Fibroblast of skin of left biceps (primary cell): ENCODE data around the gene GAP43.

Experiments
- DNase-seq, 2 experiments: peaks; one replicate each; pipeline ENCODE4 v3.0.0-alpha.2; 2013; ENCODE audit warnings: low read depth in 2 of 2

GAP43 gene

GRCh38 chr3:115660646-115661337 is 37.5 kb downstream of the GAP43 start:
- DNase-seq: no peak

- no peak for DNase-seq
Observed at GRCh38 chr3:115662356-115662755, 39.0 kb downstream of the GAP43 start.

GRCh38 chr3:115663414-115663813 is 40.1 kb downstream of the GAP43 start:
- no peak for DNase-seq

DNA sequence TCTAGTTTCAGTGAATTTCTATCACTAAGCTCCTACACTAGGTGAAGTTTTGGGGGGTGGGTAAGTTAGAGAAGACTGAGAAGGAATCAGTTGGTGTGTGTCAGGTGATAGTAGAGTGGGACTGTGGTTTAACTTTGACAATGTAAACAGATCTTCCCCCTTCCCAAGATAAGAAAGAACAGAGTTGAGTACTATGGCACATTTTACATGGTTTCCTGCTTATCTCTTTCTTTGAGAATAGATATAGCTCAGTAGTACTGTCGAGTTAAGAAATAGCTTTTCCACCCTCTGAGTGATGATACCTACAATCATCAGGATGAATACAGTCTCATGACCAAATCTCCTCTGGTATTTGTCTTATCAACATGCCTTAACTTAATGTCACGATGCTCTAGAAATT is 42.8 kb downstream of the GAP43 start:
- DNase-seq: no peak

- no peak for DNase-seq
Observed at GRCh38 chr3:115666920-115667737, 43.8 kb downstream of the GAP43 start.

DNA sequence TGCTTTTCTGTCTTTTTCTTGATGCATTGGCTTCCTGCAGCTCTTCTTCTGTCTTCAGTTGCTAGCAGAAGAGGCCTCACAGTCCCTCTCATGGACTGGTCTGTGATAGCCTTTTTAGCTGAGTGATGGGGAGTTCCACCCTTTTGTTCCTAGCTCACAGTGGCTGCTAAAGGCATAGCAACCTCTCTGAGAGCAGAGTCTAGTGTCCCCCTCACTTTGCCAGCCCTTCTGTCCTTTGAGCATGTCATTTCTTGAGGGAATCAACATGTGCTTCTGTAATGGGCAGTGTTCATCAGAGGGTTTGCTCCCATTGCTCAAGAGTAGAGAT is 44.4 kb downstream of the GAP43 start:
- no peak for DNase-seq

GRCh38 chr3:115670911-115671310 is 47.6 kb downstream of the GAP43 start:
- no peak for DNase-seq

GRCh38 chr3:115671761-115672455 is 48.6 kb downstream of the GAP43 start:
- DNase-seq: no peak

DNA sequence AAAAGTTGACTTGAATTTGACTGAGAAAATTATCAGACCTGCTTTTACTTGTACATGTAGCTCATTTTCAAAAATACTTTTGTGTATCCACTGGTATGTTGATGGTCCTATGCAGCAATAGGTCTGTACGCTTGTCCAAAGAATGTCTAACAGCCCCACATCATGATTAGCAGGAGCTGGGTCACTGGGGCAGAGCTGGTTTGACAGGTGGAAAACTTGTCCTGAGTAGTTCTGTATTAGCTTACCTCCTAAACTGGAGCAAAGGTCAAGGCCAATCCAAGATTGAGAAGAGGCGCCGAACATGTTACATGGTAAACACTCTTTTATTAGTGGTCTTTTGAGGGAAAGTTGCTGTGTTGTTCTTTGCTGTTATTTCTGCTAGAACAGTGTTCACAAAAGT is 50.6 kb downstream of the GAP43 start:
- DNase-seq: no peak

GRCh38 chr3:115676336-115676735 is 53.0 kb downstream of the GAP43 start:
- DNase-seq: no peak

GRCh38 chr3:115680803-115681345 is 57.6 kb downstream of the GAP43 start:
- DNase-seq: no peak

DNA sequence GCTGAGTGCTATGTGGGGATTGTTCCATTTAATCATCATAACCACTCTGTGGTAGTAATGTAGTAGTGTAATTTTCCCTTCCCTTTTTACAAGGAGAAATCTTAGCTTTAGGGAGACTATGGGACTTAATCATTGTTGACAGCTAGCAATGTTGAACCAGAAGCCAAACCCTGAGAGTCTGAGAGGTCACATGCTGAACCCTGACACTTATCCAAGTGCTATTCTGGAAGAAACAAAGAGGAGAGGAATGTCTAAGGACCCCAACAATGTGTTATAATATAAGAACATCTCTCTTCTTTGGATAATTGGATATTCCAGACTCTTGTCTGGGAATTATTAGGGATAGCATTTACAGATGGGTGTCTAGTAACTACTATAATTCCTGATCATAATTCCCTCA is 58.4 kb downstream of the GAP43 start:
- DNase-seq: no peak

- no peak for DNase-seq
Observed at GRCh38 chr3:115683305-115683704, 60.0 kb downstream of the GAP43 start.

GRCh38 chr3:115683773-115684172 is 60.5 kb downstream of the GAP43 start:
- DNase-seq: no peak

DNA sequence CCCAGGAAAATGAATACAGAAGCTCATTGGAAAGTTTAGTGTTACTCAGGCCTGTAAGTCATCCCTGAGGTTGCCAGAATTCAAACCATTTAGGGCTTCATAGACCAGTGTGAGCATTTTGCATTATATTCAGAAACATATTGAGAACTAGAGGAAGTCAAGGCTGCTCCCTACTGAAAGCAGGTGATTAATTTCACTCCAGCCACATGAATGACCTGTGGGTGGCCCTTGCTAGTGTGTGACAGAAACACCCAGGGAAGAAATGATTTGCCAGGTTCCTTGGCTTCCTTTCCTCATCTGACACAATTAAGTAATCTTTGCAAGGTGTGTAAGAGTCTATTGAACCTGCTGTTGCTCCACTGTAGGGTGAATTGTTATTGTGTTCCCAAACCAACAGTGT is 61.8 kb downstream of the GAP43 start:
- no peak for DNase-seq

DNA sequence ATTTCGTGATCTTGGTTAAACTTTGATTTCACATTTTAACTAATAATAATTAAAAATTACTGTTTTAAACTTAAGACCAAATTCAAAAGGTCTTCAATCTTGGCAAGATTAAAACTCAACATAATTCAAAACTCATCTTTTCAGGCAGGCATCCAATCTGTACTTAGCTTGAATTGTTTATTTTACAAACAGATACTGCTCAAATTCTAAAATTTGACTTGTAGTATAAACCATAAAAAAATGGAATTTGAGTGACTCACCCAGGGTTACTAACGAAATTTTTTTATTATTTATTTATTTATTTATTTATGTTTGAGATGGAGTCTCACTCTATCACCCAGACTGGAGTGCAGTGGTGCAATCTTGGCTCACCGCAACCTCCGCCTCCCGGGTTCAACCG is 64.4 kb downstream of the GAP43 start:
- DNase-seq: no peak

DNA sequence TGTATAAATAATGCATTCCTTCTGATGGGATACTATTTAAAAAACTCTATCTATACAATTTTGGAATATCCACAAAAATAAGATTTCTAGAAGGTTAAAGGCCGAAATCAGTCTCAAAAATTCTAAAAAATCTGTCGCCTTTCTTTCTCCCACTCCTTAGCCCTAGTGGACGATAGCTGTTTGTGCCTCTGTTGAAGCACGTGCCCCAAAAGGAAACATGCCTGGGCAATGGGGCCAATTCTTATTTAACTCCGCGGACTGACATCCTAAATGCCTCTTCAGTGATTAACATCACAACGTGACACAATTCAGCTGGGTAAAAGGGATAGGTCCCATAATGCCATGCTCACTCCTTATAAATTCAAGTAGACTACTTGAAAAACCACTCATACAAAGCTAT is 65.1 kb downstream of the GAP43 start:
- DNase-seq: no peak

DNA sequence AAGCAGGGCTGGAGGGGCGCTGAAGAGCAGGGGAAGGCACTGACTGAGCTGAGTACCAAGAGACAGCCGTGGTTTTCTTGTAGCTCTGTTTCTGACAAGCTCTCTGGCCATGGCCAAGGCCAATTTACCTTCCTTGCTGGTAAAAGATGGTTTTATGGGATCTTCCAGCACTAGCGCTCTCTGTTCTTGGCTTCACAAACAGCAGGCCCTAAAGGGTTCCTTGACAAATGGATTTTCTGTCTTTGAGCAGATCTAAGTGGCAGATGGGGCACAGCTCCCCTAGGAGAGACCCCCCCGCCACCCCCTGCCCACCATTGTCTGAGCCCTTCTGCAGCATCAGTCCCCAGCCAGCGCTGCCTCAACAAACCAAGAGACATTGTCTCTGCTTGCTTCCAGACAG is 66.6 kb downstream of the GAP43 start:
- DNase-seq: no peak

GRCh38 chr3:115691964-115692363 is 68.7 kb downstream of the GAP43 start:
- DNase-seq: no peak

DNA sequence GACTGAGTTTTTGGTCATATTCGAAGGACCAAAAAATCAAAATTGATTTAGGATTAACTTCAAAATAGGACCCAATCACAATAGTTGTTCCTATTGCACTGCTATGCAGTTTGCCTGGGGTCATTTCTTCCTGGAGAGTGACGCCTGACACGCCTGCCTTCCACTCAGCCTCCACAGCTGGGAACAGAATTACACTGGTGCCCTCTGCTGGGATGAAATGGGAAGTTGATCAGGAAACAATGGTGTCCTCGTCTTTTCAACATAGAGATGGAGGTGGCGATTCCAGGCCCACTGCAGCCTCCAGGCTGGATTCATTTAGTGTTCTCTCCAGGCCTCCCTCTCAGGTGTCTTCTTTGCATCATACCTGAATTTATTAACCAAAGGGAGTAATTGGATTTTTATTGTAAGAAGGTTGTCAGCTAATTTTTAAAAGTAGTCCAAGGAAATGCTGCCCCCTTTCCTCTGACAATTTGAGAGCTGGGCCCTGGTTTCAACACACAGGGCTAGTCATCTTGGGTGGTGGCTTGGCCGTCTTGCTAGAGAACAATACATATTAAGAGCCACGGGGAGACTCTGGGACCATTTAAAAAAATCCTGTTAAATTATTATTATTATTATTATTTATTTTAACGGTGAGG is 69.7 kb downstream of the GAP43 start:
- peak in 1 of 2 experiments; percentile 44 for DNase-seq

GRCh38 chr3:115693868-115694267 is 70.6 kb downstream of the GAP43 start:
- DNase-seq: no peak

- DNase-seq: no peak
Observed at GRCh38 chr3:115695090-115695489, 71.8 kb downstream of the GAP43 start.
